Endothelial cell of umbilical vein (primary cell): ENCODE data around the gene AACS. TPM values are rescaled to one million over a fixed set of nuclear protein-coding genes. Genes with fewer than 3 reads are reported as not detected.

Experiments used
- BruUV-seq: library from RNA; stranded (reverse); fragments of 400-500 nt; replicated peaks from 2 replicates; lab custom pipeline; 2021; lab: Mats Ljungman, UMichigan
- CTCF ChIA-PET: fragments of 300-600, 350-600 bp; sonication (Branson Sonifier 250); formaldehyde crosslinking; loops from one replicate; lab custom pipeline; 2021; ENCODE audit warnings: antibody characterized with exemption, inconsistent platforms; lab: Charles Lee
- POLR2A ChIA-PET: fragments of 300-600, 350-600 bp; sonication (Branson Sonifier 250); formaldehyde crosslinking; loops from one replicate; lab custom pipeline; 2021; ENCODE audit warnings: antibody characterized with exemption, inconsistent platforms; lab: Charles Lee
- DNase-seq: peaks from one replicate; pipeline ENCODE4 v3.0.0-alpha.2; 2011; ENCODE audit warnings: low read depth, low spot score
- FAIRE-seq: peaks from 2 replicates; lab custom pipeline; 2011; peaks lifted over from hg19 to GRCh38; lab: Jason Lieb, UNC
- H2AFZ ChIP-seq: 2 replicates; pipeline ENCODE4 v1.6.0; 2012; ENCODE audit warnings: low read depth, low read length, control low read depth, inconsistent platforms
- H3K27ac ChIP-seq: 2 replicates; pipeline ENCODE4 v1.5.1; 2011; ENCODE audit warnings: low read depth, mild to moderate bottlenecking, control low read depth, low read length, moderate library complexity; ENCODE audit not compliant: insufficient read depth
- H3K27me3 ChIP-seq, 2 experiments: 2 replicates each; pipeline versions ENCODE4 v1.6.0 to v1.6.1; 2011; ENCODE audit warnings: low read length in 2 of 2, mixed read lengths in 1 of 2; ENCODE audit not compliant: control insufficient read depth in 2 of 2, insufficient read depth in 2 of 2
- H3K36me3 ChIP-seq, 2 experiments: 2 replicates in 1 of 2; 3 replicates in 1 of 2; pipeline ENCODE4 v1.5.1; 2011; ENCODE audit warnings: low read length in 2 of 2, mild to moderate bottlenecking in 1 of 2, moderate library complexity in 1 of 2; ENCODE audit not compliant: control insufficient read depth in 2 of 2, insufficient read depth in 2 of 2; ENCODE audit errors: extremely low read depth in 1 of 2
- H3K4me1 ChIP-seq: 3 replicates; pipeline ENCODE4 v1.5.1; 2011; ENCODE audit warnings: mild to moderate bottlenecking, low read length; ENCODE audit not compliant: control insufficient read depth, insufficient read depth; ENCODE audit errors: extremely low read depth
- H3K4me2 ChIP-seq: 2 replicates; pipeline ENCODE4 v1.6.1; 2011; ENCODE audit warnings: low read length, control low read depth, mixed read lengths; ENCODE audit not compliant: insufficient read depth
- H3K4me3 ChIP-seq, 3 experiments: fragments of 200-600 bp in 1 of 3; sonication (generic), shearing (Covaris generic) in 1 of 3; replicated peaks in 1 of 3; 2 replicates each; pipeline ENCODE4 v1.5.1; 2011 to 2016; ENCODE audit warnings: control low read depth in 3 of 3, low read length in 3 of 3, mild to moderate bottlenecking in 2 of 3, inconsistent platforms in 1 of 3, low read depth in 1 of 3, moderate library complexity in 1 of 3; ENCODE audit not compliant: insufficient read depth in 1 of 3
- H3K79me2 ChIP-seq: 2 replicates; pipeline ENCODE4 v1.6.0; 2012; ENCODE audit warnings: low read length, inconsistent platforms; ENCODE audit not compliant: control insufficient read depth, insufficient read depth
- H3K9ac ChIP-seq: replicated peaks from 2 replicates; pipeline ENCODE3; 2011; ENCODE audit warnings: low read length, control low read depth; ENCODE audit not compliant: insufficient read depth; ENCODE audit errors: extremely low read depth
- H3K9me1 ChIP-seq: replicated peaks from 3 replicates; pipeline ENCODE4 v1.6.0; 2011; ENCODE audit warnings: mild to moderate bottlenecking, low read length; ENCODE audit not compliant: control insufficient read depth, insufficient read depth; ENCODE audit errors: extremely low read depth
- H3K9me3 ChIP-seq: replicated peaks from 2 replicates; pipeline ENCODE4 v1.5.1; 2012; ENCODE audit warnings: low read length, inconsistent platforms; ENCODE audit not compliant: control insufficient read depth, insufficient read depth
- H4K20me1 ChIP-seq: replicated peaks from 2 replicates; pipeline ENCODE3; 2011; ENCODE audit warnings: mild to moderate bottlenecking, low read length; ENCODE audit not compliant: control insufficient read depth, insufficient read depth; ENCODE audit errors: extremely low read depth
- EZH2 ChIP-seq: IDR thresholded peaks from 2 replicates; pipeline ENCODE4 v1.6.1; 2012; ENCODE audit warnings: borderline replicate concordance, low read depth, mild to moderate bottlenecking, moderate library complexity, low read length, inconsistent platforms; ENCODE audit not compliant: severe bottlenecking
- FOS ChIP-seq: IDR thresholded peaks from 2 replicates; pipeline ENCODE4 v1.6.1; 2011; ENCODE audit warnings: mild to moderate bottlenecking, low read length, moderate library complexity, borderline replicate concordance; ENCODE audit not compliant: insufficient read depth
- GATA2 ChIP-seq: IDR thresholded peaks from 2 replicates; pipeline ENCODE4 v1.7.0; 2011; ENCODE audit warnings: low read depth, mild to moderate bottlenecking, moderate library complexity, mixed read lengths, low read length; ENCODE audit not compliant: insufficient read length, insufficient read depth
- JUN ChIP-seq: IDR thresholded peaks from 2 replicates; pipeline ENCODE4 v1.6.1; 2011; ENCODE audit warnings: borderline replicate concordance, low read depth; ENCODE audit not compliant: insufficient read length, insufficient read depth
- MYC ChIP-seq: IDR thresholded peaks from one replicate; pipeline ENCODE4 v1.6.1; 2011; ENCODE audit warnings: mild to moderate bottlenecking, low read depth, low read length
- POLR2A ChIP-seq: IDR thresholded peaks from 2 replicates; pipeline ENCODE4 v1.6.1; 2012; ENCODE audit warnings: low read depth, mild to moderate bottlenecking, control low read depth, low read length
- POLR2AphosphoS5 ChIP-seq: IDR thresholded peaks from 2 replicates; pipeline ENCODE4 v1.6.1; 2012; ENCODE audit warnings: low read depth, mild to moderate bottlenecking, control low read depth, low read length, moderate library complexity; ENCODE audit not compliant: insufficient read depth
- dilution Hi-C: fragments of 300-500 bp; cut with MboI; formaldehyde crosslinking; loops from one replicate; pipeline ENCODE4 v1.15.0; 2019; ENCODE audit warnings: low sequenced_read_pairs; ENCODE audit not compliant: extremely low pct_ligation_motif_present
- intact Hi-C: fragments of 100-400 bp; cut with micrococcal nuclease; formaldehyde crosslinking; loops from one replicate; pipeline ENCODE4 v1.10.0; 2022
- polyA plus RNA-seq, 4 experiments: library from polyadenylated mRNA; depleted of rRNA in 3 of 4; stranded (reverse) in 3 of 4; unstranded in 1 of 4; fragments of >200 nt; gene quantifications; 2 replicates each; pipeline versions ENCODE4 v1.2.1 to v1.2.3, GENCODE V29; 2011 to 2012; ENCODE audit warnings: missing spikeins in 1 of 4
- total RNA-seq: library from RNA; stranded (reverse); gene quantifications from 2 replicates; pipeline ENCODE4 v1.2.3, GENCODE V29; 2021
- TF ChIP-seq, protein P1 (sequence below), 2 donors: IDR thresholded peaks; 1 replicate in 1 of 2; 2 replicates in 1 of 2; pipeline ENCODE4 v1.5.1; 2011; ENCODE audit warnings: low read length in 2 of 2, mild to moderate bottlenecking in 2 of 2, moderate library complexity in 2 of 2, control low read depth in 1 of 2, inconsistent platforms in 1 of 2, low read depth in 1 of 2; ENCODE audit not compliant: insufficient read depth in 1 of 2; ENCODE audit errors: extremely low read depth in 1 of 2
- TF ChIP-seq, protein P2 (sequence below): IDR thresholded peaks from 2 replicates; pipeline ENCODE4 v1.6.1; 2011; ENCODE audit not compliant: insufficient read depth, insufficient read length

Gene AACS
- total and polyA plus RNA-seq, 2 donors (not counting 3 experiments of a cell fraction or from before 2014, with no cell fraction given): 34.7 to 40.3 TPM

DNA sequence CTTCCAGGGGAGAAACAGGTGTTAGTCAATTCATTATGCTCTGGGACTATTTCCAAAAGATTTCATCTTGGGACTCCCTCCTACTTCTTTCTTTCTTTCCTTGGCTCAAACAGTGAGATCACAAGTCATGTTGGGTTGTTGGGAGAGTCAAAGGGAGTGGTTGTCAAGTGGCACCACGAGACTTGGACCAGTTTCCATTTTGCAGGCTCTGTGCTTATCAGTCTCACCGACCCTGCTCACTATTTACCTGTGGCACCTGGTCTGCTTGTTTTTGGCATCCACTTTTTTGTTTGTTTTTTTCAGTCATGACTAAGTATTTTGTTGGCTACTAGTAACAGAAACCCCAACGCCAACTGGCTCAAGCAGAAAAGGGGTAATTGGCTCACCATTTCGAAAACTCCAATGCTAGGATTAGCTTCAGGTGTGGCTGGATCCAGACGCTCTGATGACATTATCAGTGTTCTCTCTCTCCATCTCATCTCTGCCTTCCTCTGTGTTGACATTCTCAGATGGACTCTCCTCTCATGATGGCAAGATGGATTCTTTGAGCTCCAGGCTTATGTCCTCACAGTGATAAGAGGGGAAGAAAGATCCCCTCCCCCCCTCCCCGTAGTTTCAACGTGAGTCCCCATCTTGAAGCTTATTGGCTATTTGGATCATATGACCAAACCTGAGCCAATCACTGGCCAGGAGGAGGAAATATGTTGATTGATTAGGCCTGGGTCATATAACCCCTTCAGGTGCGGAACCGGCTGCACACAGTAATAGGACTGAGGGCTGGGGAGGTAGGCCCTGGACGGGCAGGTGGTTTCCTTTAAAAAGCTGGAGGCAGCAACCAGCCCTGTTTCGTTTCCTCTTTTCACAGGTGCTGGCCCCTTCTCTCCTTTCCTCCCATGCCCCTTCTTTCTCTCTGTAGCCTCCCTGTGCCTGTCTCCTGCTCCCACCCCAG is 84.2 kb downstream of the AACS start:
- no peaks in the 10 kb centered on the region for H3K79me2 ChIP-seq
- no peaks in the 10 kb centered on the region for H3K36me3 ChIP-seq
- no peaks in the 10 kb centered on the region for H3K9me1 ChIP-seq
- no peaks in the 10 kb centered on the region for H4K20me1 ChIP-seq
- no peak overlapping the region for H3K9ac ChIP-seq
- H3K4me2 ChIP-seq: no peak overlapping the region
- dilution Hi-C loops: no loop called here
- DNase-seq (no peak), FAIRE-seq (no peak)
- intact Hi-C loops: no loop called here
- H3K27me3 ChIP-seq: no peaks in the 10 kb centered on the region
- ChIA-PET CTCF (no interaction called here), POLR2A (no interaction called here)
- no peak overlapping the region for H2AFZ ChIP-seq
- no peak overlapping the region for H3K4me3 ChIP-seq
- TF ChIP-seq MYC (no peak), POLR2AphosphoS5 (no peak), GATA2 (no peak), JUN (no peak), EZH2 (no peak), FOS (no peak), POLR2A (no peak)
- TF ChIP-seq, protein P1, sequence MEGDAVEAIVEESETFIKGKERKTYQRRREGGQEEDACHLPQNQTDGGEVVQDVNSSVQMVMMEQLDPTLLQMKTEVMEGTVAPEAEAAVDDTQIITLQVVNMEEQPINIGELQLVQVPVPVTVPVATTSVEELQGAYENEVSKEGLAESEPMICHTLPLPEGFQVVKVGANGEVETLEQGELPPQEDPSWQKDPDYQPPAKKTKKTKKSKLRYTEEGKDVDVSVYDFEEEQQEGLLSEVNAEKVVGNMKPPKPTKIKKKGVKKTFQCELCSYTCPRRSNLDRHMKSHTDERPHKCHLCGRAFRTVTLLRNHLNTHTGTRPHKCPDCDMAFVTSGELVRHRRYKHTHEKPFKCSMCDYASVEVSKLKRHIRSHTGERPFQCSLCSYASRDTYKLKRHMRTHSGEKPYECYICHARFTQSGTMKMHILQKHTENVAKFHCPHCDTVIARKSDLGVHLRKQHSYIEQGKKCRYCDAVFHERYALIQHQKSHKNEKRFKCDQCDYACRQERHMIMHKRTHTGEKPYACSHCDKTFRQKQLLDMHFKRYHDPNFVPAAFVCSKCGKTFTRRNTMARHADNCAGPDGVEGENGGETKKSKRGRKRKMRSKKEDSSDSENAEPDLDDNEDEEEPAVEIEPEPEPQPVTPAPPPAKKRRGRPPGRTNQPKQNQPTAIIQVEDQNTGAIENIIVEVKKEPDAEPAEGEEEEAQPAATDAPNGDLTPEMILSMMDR (IDR thresholded peaks at IDR 0.05; ENCODE audit: extremely low read depth in 1 of 2, insufficient read depth in 1 of 2, low read depth in 1 of 2, low read length in 2 of 2): no peak
- TF ChIP-seq, protein P2, sequence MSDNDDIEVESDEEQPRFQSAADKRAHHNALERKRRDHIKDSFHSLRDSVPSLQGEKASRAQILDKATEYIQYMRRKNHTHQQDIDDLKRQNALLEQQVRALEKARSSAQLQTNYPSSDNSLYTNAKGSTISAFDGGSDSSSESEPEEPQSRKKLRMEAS: no peak
- H3K4me1 ChIP-seq: no peaks in the 10 kb centered on the region
- no TSS peak for BruUV-seq
- H3K27ac ChIP-seq: no peak overlapping the region
- H3K9me3 ChIP-seq: no peaks in the 10 kb centered on the region
